ENCODE results near the gene L3HYPDH.
A peak's percentile ranks its signal among the peaks of the same experiment; 100 is the strongest.

Gene L3HYPDH

GRCh38 chr14:59465316-59466135 lies 18.7 kb downstream of the L3HYPDH start, which contains the start of gene GPR135:
TSS of gene GPR135 (minus strand) at chr14:59465380. CDS start at chr14:59465226, 154 bp downstream.
- DNase-seq (ENCODE audit: low spot score): no peak
- in situ Hi-C loops (cut with MboI; ENCODE audit: low sequenced_read_pairs, unreplicated experiment): no loop called here

GRCh38 chr14:59464486-59465315 lies 19.5 kb downstream of the L3HYPDH start:
- in situ Hi-C loops (cut with MboI; ENCODE audit: low sequenced_read_pairs, unreplicated experiment): no loop called here
- no peak for TF ChIP-seq CTCF (IDR thresholded peaks at IDR 0.05; ENCODE audit: borderline replicate concordance, control extremely low read depth, extremely low read depth, insufficient read depth, missing control alignments)
- DNase-seq (ENCODE audit: low spot score): peak; percentile 81

More at GRCh38 chr14:59465316-59466135, 18.7 kb downstream of the L3HYPDH start, which contains the start of gene GPR135:
- no peak for TF ChIP-seq CTCF (IDR thresholded peaks at IDR 0.05; ENCODE audit: borderline replicate concordance, control extremely low read depth, extremely low read depth, insufficient read depth, missing control alignments)

- in situ Hi-C loops (cut with MboI; ENCODE audit: low sequenced_read_pairs, unreplicated experiment): no loop called here
- TF ChIP-seq CTCF (IDR thresholded peaks at IDR 0.05; ENCODE audit: borderline replicate concordance, control extremely low read depth, extremely low read depth, insufficient read depth, missing control alignments): no peak
- peak; percentile 70 for DNase-seq (ENCODE audit: low spot score)
These were observed 20.3 kb downstream of the L3HYPDH start for GRCh38 chr14:59463787-59464485.

GRCh38 chr14:59461891-59462290 lies 22.3 kb downstream of the L3HYPDH start:
- in situ Hi-C loops (cut with MboI; ENCODE audit: low sequenced_read_pairs, unreplicated experiment): no loop called here
- no peak for TF ChIP-seq CTCF (IDR thresholded peaks at IDR 0.05; ENCODE audit: borderline replicate concordance, control extremely low read depth, extremely low read depth, insufficient read depth, missing control alignments)
- DNase-seq (ENCODE audit: low spot score): no peak

GRCh38 chr14:59460378-59460777 lies 23.8 kb downstream of the L3HYPDH start:
- in situ Hi-C loops (cut with MboI; ENCODE audit: low sequenced_read_pairs, unreplicated experiment): no loop called here
- TF ChIP-seq CTCF (IDR thresholded peaks at IDR 0.05; ENCODE audit: borderline replicate concordance, control extremely low read depth, extremely low read depth, insufficient read depth, missing control alignments): no peak
- DNase-seq (ENCODE audit: low spot score): no peak

GRCh38 chr14:59458486-59458885 lies 25.7 kb downstream of the L3HYPDH start:
- TF ChIP-seq CTCF (IDR thresholded peaks at IDR 0.05; ENCODE audit: borderline replicate concordance, control extremely low read depth, extremely low read depth, insufficient read depth, missing control alignments): no peak
- DNase-seq (ENCODE audit: low spot score): no peak
- in situ Hi-C loops (cut with MboI; ENCODE audit: low sequenced_read_pairs, unreplicated experiment): no loop called here
